PC-9 (cell line): Measurements from ENCODE around the gene KCNC1. TPM values are rescaled to one million over a fixed set of nuclear protein-coding genes. Genes with fewer than 3 reads are reported as not detected.

Experiments
- BruUV-seq: library from RNA; stranded (reverse); fragments of 400-500 nt; replicated peaks from 2 replicates; lab custom pipeline; 2021; lab: Mats Ljungman, UMichigan
- CTCF ChIA-PET: fragments of 300-600 bp; sonication (Branson Sonifier 250); formaldehyde crosslinking; loops from one replicate; lab custom pipeline; 2022; ENCODE audit warnings: antibody characterized with exemption; lab: Charles Lee
- POLR2A ChIA-PET: fragments of 300-600 bp; sonication (Branson Sonifier 250); formaldehyde crosslinking; loops from one replicate; lab custom pipeline; 2022; ENCODE audit warnings: antibody characterized with exemption; ENCODE audit not compliant: unreplicated experiment; lab: Charles Lee
- DNase-seq, 2 experiments: peaks; one replicate each; pipeline versions ENCODE4 v3.0.0 to v3.0.0-alpha.2; 2015 to 2022; ENCODE audit warnings: mixed read lengths in 1 of 2
- H2AFZ ChIP-seq: fragments of 200-600 bp; sonication (generic); 2 replicates; pipeline ENCODE4 v1.8.1; 2017; ENCODE audit warnings: antibody characterized with exemption
- H3F3A ChIP-seq: fragments of 200-600 bp; sonication (generic); 2 replicates; pipeline ENCODE4 v1.8.1; 2017; ENCODE audit warnings: antibody characterized with exemption, mild to moderate bottlenecking, low read depth; ENCODE audit not compliant: insufficient read depth
- H3K27ac ChIP-seq: fragments of 200-600 bp; sonication (generic); 2 replicates; pipeline ENCODE4 v1.6.1; 2016; ENCODE audit warnings: mixed run types
- H3K27me3 ChIP-seq: fragments of 200-600 bp; sonication (generic); 2 replicates; pipeline ENCODE4 v1.6.1; 2016; ENCODE audit warnings: low read depth, mixed run types; ENCODE audit not compliant: insufficient read depth
- H3K36me3 ChIP-seq: fragments of 200-600 bp; sonication (generic); 2 replicates; pipeline ENCODE4 v1.6.1; 2016; ENCODE audit warnings: low read depth, mixed run types
- H3K4me1 ChIP-seq: fragments of 200-600 bp; sonication (generic); replicated peaks from 2 replicates; pipeline ENCODE4 v1.6.1; 2016; ENCODE audit warnings: mixed run types; ENCODE audit not compliant: insufficient read depth
- H3K4me2 ChIP-seq: fragments of 200-600 bp; sonication (generic); 2 replicates; pipeline ENCODE4 v1.6.1; 2017; ENCODE audit warnings: mixed run types
- H3K4me3 ChIP-seq: fragments of 200-600 bp; sonication (generic); 2 replicates; pipeline ENCODE4 v1.6.1; 2016; ENCODE audit warnings: mixed run types
- H3K79me2 ChIP-seq: fragments of 200-600 bp; sonication (generic); 2 replicates; pipeline ENCODE4 v1.6.1; 2017; ENCODE audit warnings: low read depth, mixed run types
- H3K9me2 ChIP-seq: fragments of 200-600 bp; sonication (generic); 2 replicates; pipeline ENCODE4 v1.8.1; 2017; ENCODE audit warnings: mild to moderate bottlenecking; ENCODE audit not compliant: insufficient read depth
- H3K9me3 ChIP-seq: fragments of 200-600 bp; sonication (generic); 2 replicates; pipeline ENCODE4 v1.8.1; 2016; ENCODE audit warnings: low read depth; ENCODE audit not compliant: insufficient read depth
- H4K20me1 ChIP-seq: fragments of 200-600 bp; sonication (generic); 2 replicates; pipeline ENCODE4 v1.8.1; 2017; ENCODE audit not compliant: insufficient read depth
- EZH2 ChIP-seq: fragments of 200-600 bp; sonication (generic); IDR thresholded peaks from 2 replicates; pipeline ENCODE4 v1.8.0; 2017; ENCODE audit warnings: antibody characterized with exemption, low read depth
- intact Hi-C: fragments of 100-400 bp; cut with micrococcal nuclease; formaldehyde crosslinking; loops from one replicate; pipeline ENCODE4 v1.10.0; 2022; ENCODE audit not compliant: unreplicated experiment
- total RNA-seq: library from RNA; stranded (reverse); gene quantifications from 2 replicates; pipeline ENCODE4 v1.2.3, GENCODE V29; 2021
- TF ChIP-seq, protein P1 (sequence below): fragments of 200-600 bp; sonication (generic); conservative IDR thresholded peaks from 2 replicates; pipeline ENCODE4 v1.6.1; 2017; ENCODE audit warnings: mixed run types, antibody characterized with exemption, mild to moderate bottlenecking, moderate library complexity

KCNC1 gene
- total RNA-seq, 1 experiment from 2014 or later: not detected

DNA sequence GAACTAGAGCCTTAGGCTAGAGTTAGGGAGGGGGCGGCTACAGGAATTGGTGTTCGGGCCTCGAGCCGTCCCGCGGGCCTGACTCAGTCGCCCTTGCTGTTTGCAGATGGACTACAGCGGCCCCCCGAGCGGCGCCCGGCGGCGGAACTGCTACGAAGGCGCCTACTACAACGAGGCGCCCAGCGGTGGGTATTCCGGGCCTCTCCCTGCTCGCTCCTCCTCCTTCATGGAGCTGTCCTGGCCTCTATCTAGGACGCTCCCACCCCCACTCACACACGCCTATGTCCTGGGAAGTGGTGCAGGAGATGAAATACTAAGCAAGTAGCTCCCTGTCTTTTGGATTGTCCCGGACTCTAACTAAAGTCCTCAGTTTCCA is 13.8 kb upstream of the KCNC1 start:
- no peaks in the 10 kb centered on the region for H3K4me1 ChIP-seq
- H3K4me3 ChIP-seq: no peak overlapping the region
- no peaks in the 10 kb centered on the region for H3K79me2 ChIP-seq
- intact Hi-C loops: no loop called here
- ChIA-PET CTCF (no interaction called here), POLR2A (no interaction called here)
- no peak overlapping the region for H3K4me2 ChIP-seq
- no peaks in the 10 kb centered on the region for H3K9me3 ChIP-seq
- no TSS peak for BruUV-seq
- H2AFZ ChIP-seq: no peak overlapping the region
- no peak overlapping the region for H3K27ac ChIP-seq
- H3K9me2 ChIP-seq: no peaks in the 10 kb centered on the region
- H3F3A ChIP-seq: no peaks in the 10 kb centered on the region
- no peaks in the 10 kb centered on the region for H3K36me3 ChIP-seq
- H3K27me3 ChIP-seq: peaks cover 54% of the 10 kb centered on the region
- DNase-seq: no peak
- TF ChIP-seq, protein P1, sequence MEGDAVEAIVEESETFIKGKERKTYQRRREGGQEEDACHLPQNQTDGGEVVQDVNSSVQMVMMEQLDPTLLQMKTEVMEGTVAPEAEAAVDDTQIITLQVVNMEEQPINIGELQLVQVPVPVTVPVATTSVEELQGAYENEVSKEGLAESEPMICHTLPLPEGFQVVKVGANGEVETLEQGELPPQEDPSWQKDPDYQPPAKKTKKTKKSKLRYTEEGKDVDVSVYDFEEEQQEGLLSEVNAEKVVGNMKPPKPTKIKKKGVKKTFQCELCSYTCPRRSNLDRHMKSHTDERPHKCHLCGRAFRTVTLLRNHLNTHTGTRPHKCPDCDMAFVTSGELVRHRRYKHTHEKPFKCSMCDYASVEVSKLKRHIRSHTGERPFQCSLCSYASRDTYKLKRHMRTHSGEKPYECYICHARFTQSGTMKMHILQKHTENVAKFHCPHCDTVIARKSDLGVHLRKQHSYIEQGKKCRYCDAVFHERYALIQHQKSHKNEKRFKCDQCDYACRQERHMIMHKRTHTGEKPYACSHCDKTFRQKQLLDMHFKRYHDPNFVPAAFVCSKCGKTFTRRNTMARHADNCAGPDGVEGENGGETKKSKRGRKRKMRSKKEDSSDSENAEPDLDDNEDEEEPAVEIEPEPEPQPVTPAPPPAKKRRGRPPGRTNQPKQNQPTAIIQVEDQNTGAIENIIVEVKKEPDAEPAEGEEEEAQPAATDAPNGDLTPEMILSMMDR: no peak
- no peak for TF ChIP-seq EZH2
- no peaks in the 10 kb centered on the region for H4K20me1 ChIP-seq

DNA sequence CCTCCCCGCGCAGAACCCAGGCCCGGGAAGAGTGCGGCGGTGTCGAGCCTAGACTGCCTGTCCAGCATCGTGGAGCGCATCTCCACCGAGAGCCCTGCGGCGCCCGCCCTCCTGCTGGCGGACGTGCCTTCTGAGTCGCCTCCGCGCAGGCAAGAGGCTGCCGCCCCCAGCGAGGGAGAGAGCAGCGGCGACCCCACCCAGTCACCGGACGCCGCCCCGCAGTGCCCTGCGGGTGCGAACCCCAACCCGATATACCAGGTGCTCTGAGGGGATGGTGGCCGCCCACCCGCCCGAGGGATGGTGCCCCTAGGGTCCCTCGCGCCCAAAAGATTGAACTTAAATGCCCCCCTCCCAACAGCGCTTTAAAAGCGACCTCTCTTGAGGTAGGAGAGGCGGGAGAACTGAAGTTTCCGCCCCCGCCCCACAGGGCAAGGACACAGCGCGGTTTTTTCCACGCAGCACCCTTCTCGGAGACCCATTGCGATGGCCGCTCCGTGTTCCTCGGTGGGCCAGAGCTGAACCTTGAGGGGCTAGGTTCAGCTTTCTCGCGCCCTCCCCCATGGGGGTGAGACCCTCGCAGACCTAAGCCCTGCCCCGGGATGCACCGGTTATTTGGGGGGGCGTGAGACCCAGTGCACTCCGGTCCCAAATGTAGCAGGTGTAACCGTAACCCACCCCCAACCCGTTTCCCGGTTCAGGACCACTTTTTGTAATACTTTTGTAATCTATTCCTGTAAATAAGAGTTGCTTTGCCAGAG is 13.2 kb upstream of the KCNC1 start:
- ChIA-PET CTCF (no interaction called here), POLR2A (no interaction called here)
- no peaks in the 10 kb centered on the region for H3K9me2 ChIP-seq
- H3K4me2 ChIP-seq: no peak overlapping the region
- no peak overlapping the region for H3K4me3 ChIP-seq
- no peaks in the 10 kb centered on the region for H4K20me1 ChIP-seq
- H3K36me3 ChIP-seq: no peaks in the 10 kb centered on the region
- no peaks in the 10 kb centered on the region for H3K4me1 ChIP-seq
- no peak for TF ChIP-seq EZH2
- TF ChIP-seq, protein P1: no peak
- H3K27ac ChIP-seq: no peak overlapping the region
- no peaks in the 10 kb centered on the region for H3F3A ChIP-seq
- H3K27me3 ChIP-seq: peaks cover 51% of the 10 kb centered on the region
- DNase-seq: no peak
- no peaks in the 10 kb centered on the region for H3K79me2 ChIP-seq
- H2AFZ ChIP-seq: no peak overlapping the region
- H3K9me3 ChIP-seq: no peaks in the 10 kb centered on the region
- intact Hi-C loops: no loop called here
- BruUV-seq: no TSS peak

DNA sequence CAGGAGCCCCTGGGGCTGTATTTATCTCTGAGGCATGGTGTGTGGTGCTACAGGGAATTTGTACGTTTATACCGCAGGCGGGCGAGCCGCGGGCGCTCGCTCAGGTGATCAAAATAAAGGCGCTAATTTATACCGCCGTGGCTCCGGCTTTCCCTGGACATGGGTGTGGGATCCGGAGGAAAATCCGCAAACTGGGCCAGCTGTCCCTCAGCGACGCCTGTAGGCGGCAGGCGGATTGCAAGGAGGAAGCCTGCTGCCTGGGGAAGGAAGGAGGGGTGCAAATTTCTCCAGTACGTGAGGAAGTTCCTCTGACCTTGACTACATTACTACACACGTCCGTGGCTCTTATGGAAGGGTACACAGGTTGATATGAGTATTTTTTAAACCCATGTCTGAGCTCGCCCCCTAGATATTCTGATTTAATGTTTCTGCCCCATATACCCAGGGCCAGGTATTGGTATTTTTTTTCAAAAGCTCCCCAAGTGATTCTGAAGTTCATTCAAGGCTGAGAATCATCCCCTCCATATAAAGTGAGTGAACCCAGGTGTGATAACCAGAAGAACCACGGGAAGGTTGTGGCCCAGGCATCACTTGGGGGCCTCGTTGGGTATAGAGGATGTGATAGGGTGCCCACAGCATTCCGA is 12.5 kb upstream of the KCNC1 start:
- no peak overlapping the region for H2AFZ ChIP-seq
- H3K4me1 ChIP-seq: no peaks in the 10 kb centered on the region
- no peak for DNase-seq
- H4K20me1 ChIP-seq: no peaks in the 10 kb centered on the region
- no peak overlapping the region for H3K4me3 ChIP-seq
- no peaks in the 10 kb centered on the region for H3K79me2 ChIP-seq
- peaks cover 52% of the 10 kb centered on the region for H3K27me3 ChIP-seq
- H3K4me2 ChIP-seq: no peak overlapping the region
- no peak for TF ChIP-seq EZH2
- TF ChIP-seq, protein P1: no peak
- no peak overlapping the region for H3K27ac ChIP-seq
- intact Hi-C loops: no loop called here
- H3K9me3 ChIP-seq: no peaks in the 10 kb centered on the region
- H3K9me2 ChIP-seq: no peaks in the 10 kb centered on the region
- POLR2A ChIA-PET: no interaction called here
- CTCF ChIA-PET: no interaction called here
- H3F3A ChIP-seq: no peaks in the 10 kb centered on the region
- BruUV-seq: no TSS peak
- no peaks in the 10 kb centered on the region for H3K36me3 ChIP-seq
